Tibial nerve (tissue), 4 donors: ENCODE measurements around the gene GPR35. TPM values are rescaled to one million over a fixed set of nuclear protein-coding genes. Genes with fewer than 3 reads are reported as not detected.

Experiments
- small RNA-seq: library from RNA; depleted of rRNA; stranded (forward); fragments of <200 nt; gene quantifications from one replicate; pipeline ENCODE3, GENCODE V24; 2016
- total RNA-seq, 4 donors: library from RNA; depleted of rRNA; stranded (reverse); fragments of >200 nt; gene quantifications; one replicate each; pipeline ENCODE4 v1.1.0, GENCODE V29; 2016

GPR35 gene
- total RNA-seq, 4 donors from 2014 or later = 0.90 to 8.2 (median 2.0) TPM

Small RNA genes within 50 kb of the gene (small RNA-seq; reads per million reads assigned to genes)
- gene AC011298.3 = not detected

Other genes starting within 250 kb of the GPR35 start
- 100 to 1,000 TPM; 117 to 153 (median 144) TPM for gene GPC1, start 189.8 kb upstream of the GPR35 start, total RNA-seq
- 10 to 100 TPM; 14.2 to 24.0 (median 21.4) TPM for gene ANKMY1, start 67.5 kb upstream of the GPR35 start, total RNA-seq
- gene DUSP28, start 65.1 kb upstream of the GPR35 start, total RNA-seq = 10 to 100 TPM in 1 of 4 donors, 1 to 10 TPM in 3; 4.5 to 16.1 (median 7.2) TPM
- 10 to 100 TPM; 55.3 to 90.6 (median 64.0) TPM for gene RNPEPL1, start 57.0 kb upstream of the GPR35 start, total RNA-seq
- 10 to 100 TPM; 28.0 to 66.3 (median 54.8) TPM for gene CAPN10, start 38.7 kb upstream of the GPR35 start, total RNA-seq
- gene AQP12B, start 57.4 kb downstream of the GPR35 start, total RNA-seq = under 1 TPM in 1 of 4 donors, not detected in 3; 0.22 TPM
- gene AQP12A, start 66.4 kb downstream of the GPR35 start, total RNA-seq = 1 to 10 TPM in 1 of 4 donors, not detected in 3; 1.2 TPM
- gene KIF1A, start 194.7 kb downstream of the GPR35 start, total RNA-seq = 10 to 100 TPM; 31.9 to 82.2 (median 45.3) TPM
- under 1 TPM in 1 of 4 donors, not detected in 3; 0.30 TPM for gene AGXT, start 243.3 kb downstream of the GPR35 start, total RNA-seq